ENCODE results near the gene MAN1A2.

MAN1A2 gene

GRCh38 chr1:117368116-117369108, 1.2 kb downstream of the MAN1A2 start:
- H2BK5ac ChIP-seq (ENCODE audit: low read depth, low read length, poor library complexity, severe bottlenecking), result no peak overlapping the region
- no peak overlapping the region for H2AFZ ChIP-seq (ENCODE audit: low read depth, low read length)
- peak overlapping the region; percentile 84 for H3K4me2 ChIP-seq (ENCODE audit: low read length, poor library complexity, severe bottlenecking)
- H3K18ac ChIP-seq (ENCODE audit: low read depth in 1 of 2, low read length in 2 of 2), result no peak overlapping the region
- H3K14ac ChIP-seq (ENCODE audit: low read length in 2 of 2), result no peak overlapping the region
- no peaks in the 10 kb centered on the region for H3K4me1 ChIP-seq (ENCODE audit: control insufficient read depth, insufficient read depth, low read depth, low read length)
- H3K4ac ChIP-seq (ENCODE audit: low read depth in 1 of 2, low read length in 2 of 2), result no peak overlapping the region
- H3K23ac ChIP-seq (ENCODE audit: low read length in 2 of 2), result no peak overlapping the region
- DNase-seq, result peak; percentile 20
- H2AK5ac ChIP-seq (ENCODE audit: low read length, severe bottlenecking), result no peak overlapping the region
- H2BK12ac ChIP-seq (ENCODE audit: low read length in 2 of 2), result no peak overlapping the region
- no peaks in the 10 kb centered on the region for H3K27me3 ChIP-seq (ENCODE audit: control insufficient read depth in 1 of 2, insufficient read depth in 1 of 2, low read length in 2 of 2)
- 12% methylated on average over 19 of the region's 19 CpGs for WGBS
- no peak overlapping the region for H2BK15ac ChIP-seq (ENCODE audit: low read depth, poor library complexity, severe bottlenecking)
- H4K91ac ChIP-seq (ENCODE audit: low read length), result no peak overlapping the region
- H3K27ac ChIP-seq (ENCODE audit: low read length, poor library complexity, severe bottlenecking), result no peak overlapping the region
- H4K8ac ChIP-seq (ENCODE audit: low read length), result no peak overlapping the region
- H3K36me3 ChIP-seq (ENCODE audit: control insufficient read depth in 1 of 2, insufficient read depth in 2 of 2, low read depth in 1 of 2, low read length in 2 of 2), result no peaks in the 10 kb centered on the region
- no peaks in the 10 kb centered on the region for H3K9me3 ChIP-seq (ENCODE audit: control insufficient read depth, low read length)
- peaks cover 7% of the 10 kb centered on the region for H3K79me1 ChIP-seq (replicated peaks; ENCODE audit: low read length, poor library complexity, severe bottlenecking)
- H3K4me3 ChIP-seq (ENCODE audit: insufficient read depth in 1 of 2, low read depth in 1 of 2, low read length in 2 of 2), result peak overlapping the region; percentile 36 to 90
- H3K9ac ChIP-seq (ENCODE audit: low read length), result peak overlapping the region; percentile 98
- H2BK120ac ChIP-seq (ENCODE audit: low read depth, low read length), result no peak overlapping the region

GRCh38 chr1:117370071-117370470, 2.8 kb downstream of the MAN1A2 start:
- Histone ChIP-seq H3K4ac (ENCODE audit: low read depth in 1 of 2, low read length in 2 of 2) (no peak overlapping the region), H2BK15ac (ENCODE audit: low read depth, poor library complexity, severe bottlenecking) (no peak overlapping the region), H3K4me3 (ENCODE audit: insufficient read depth in 1 of 2, low read depth in 1 of 2, low read length in 2 of 2) (peak overlapping the region in 1 of 2 experiments; percentile 90), H3K79me1 (replicated peaks; ENCODE audit: low read length, poor library complexity, severe bottlenecking) (peaks cover 7% of the 10 kb centered on the region), H2AFZ (ENCODE audit: low read depth, low read length) (no peak overlapping the region), H2BK120ac (ENCODE audit: low read depth, low read length) (no peak overlapping the region), H3K18ac (ENCODE audit: low read depth in 1 of 2, low read length in 2 of 2) (no peak overlapping the region), H3K23ac (ENCODE audit: low read length in 2 of 2) (no peak overlapping the region), H4K91ac (ENCODE audit: low read length) (no peak overlapping the region), H4K8ac (ENCODE audit: low read length) (no peak overlapping the region), H3K27me3 (ENCODE audit: control insufficient read depth in 1 of 2, insufficient read depth in 1 of 2, low read length in 2 of 2) (no peaks in the 10 kb centered on the region), H3K14ac (ENCODE audit: low read length in 2 of 2) (no peak overlapping the region), H3K4me1 (ENCODE audit: control insufficient read depth, insufficient read depth, low read depth, low read length) (no peaks in the 10 kb centered on the region), H3K4me2 (ENCODE audit: low read length, poor library complexity, severe bottlenecking) (peak overlapping the region; percentile 43), H2BK12ac (ENCODE audit: low read length in 2 of 2) (no peak overlapping the region), H2AK5ac (ENCODE audit: low read length, severe bottlenecking) (no peak overlapping the region), H2BK5ac (ENCODE audit: low read depth, low read length, poor library complexity, severe bottlenecking) (no peak overlapping the region), H3K27ac (ENCODE audit: low read length, poor library complexity, severe bottlenecking) (no peak overlapping the region), H3K36me3 (ENCODE audit: control insufficient read depth in 1 of 2, insufficient read depth in 2 of 2, low read depth in 1 of 2, low read length in 2 of 2) (no peaks in the 10 kb centered on the region), H3K9ac (ENCODE audit: low read length) (peak overlapping the region; percentile 98), H3K9me3 (ENCODE audit: control insufficient read depth, low read length) (no peaks in the 10 kb centered on the region)
- DNase-seq, result no peak
- 91% methylated on average over 2 of the region's 2 CpGs for WGBS

- Histone ChIP-seq H3K79me1 (replicated peaks; ENCODE audit: low read length, poor library complexity, severe bottlenecking) (peaks cover 6% of the 10 kb centered on the region), H3K4ac (ENCODE audit: low read depth in 1 of 2, low read length in 2 of 2) (no peak overlapping the region), H2AK5ac (ENCODE audit: low read length, severe bottlenecking) (no peak overlapping the region), H2AFZ (ENCODE audit: low read depth, low read length) (no peak overlapping the region), H2BK120ac (ENCODE audit: low read depth, low read length) (no peak overlapping the region), H4K91ac (ENCODE audit: low read length) (no peak overlapping the region), H3K18ac (ENCODE audit: low read depth in 1 of 2, low read length in 2 of 2) (no peak overlapping the region), H3K9me3 (ENCODE audit: control insufficient read depth, low read length) (no peaks in the 10 kb centered on the region), H3K4me2 (ENCODE audit: low read length, poor library complexity, severe bottlenecking) (peak overlapping the region; percentile 43), H2BK5ac (ENCODE audit: low read depth, low read length, poor library complexity, severe bottlenecking) (no peak overlapping the region), H4K8ac (ENCODE audit: low read length) (no peak overlapping the region), H3K27ac (ENCODE audit: low read length, poor library complexity, severe bottlenecking) (no peak overlapping the region), H3K27me3 (ENCODE audit: control insufficient read depth in 1 of 2, insufficient read depth in 1 of 2, low read length in 2 of 2) (no peaks in the 10 kb centered on the region), H2BK15ac (ENCODE audit: low read depth, poor library complexity, severe bottlenecking) (no peak overlapping the region), H3K36me3 (ENCODE audit: control insufficient read depth in 1 of 2, insufficient read depth in 2 of 2, low read depth in 1 of 2, low read length in 2 of 2) (no peaks in the 10 kb centered on the region), H3K4me1 (ENCODE audit: control insufficient read depth, insufficient read depth, low read depth, low read length) (no peaks in the 10 kb centered on the region), H2BK12ac (ENCODE audit: low read length in 2 of 2) (no peak overlapping the region), H3K4me3 (ENCODE audit: insufficient read depth in 1 of 2, low read depth in 1 of 2, low read length in 2 of 2) (peak overlapping the region in 1 of 2 experiments; percentile 90), H3K9ac (ENCODE audit: low read length) (peak overlapping the region; percentile 98), H3K14ac (ENCODE audit: low read length in 2 of 2) (no peak overlapping the region), H3K23ac (ENCODE audit: low read length in 2 of 2) (no peak overlapping the region)
- DNase-seq, result peak; percentile 12
These were observed 3.3 kb downstream of the MAN1A2 start for GRCh38 chr1:117370509-117370908.

- Histone ChIP-seq H4K91ac (ENCODE audit: low read length) (no peak overlapping the region), H2BK12ac (ENCODE audit: low read length in 2 of 2) (no peak overlapping the region), H2BK120ac (ENCODE audit: low read depth, low read length) (no peak overlapping the region), H3K18ac (ENCODE audit: low read depth in 1 of 2, low read length in 2 of 2) (no peak overlapping the region), H3K4me3 (ENCODE audit: insufficient read depth in 1 of 2, low read depth in 1 of 2, low read length in 2 of 2) (no peak overlapping the region), H2AK5ac (ENCODE audit: low read length, severe bottlenecking) (no peak overlapping the region), H3K79me1 (replicated peaks; ENCODE audit: low read length, poor library complexity, severe bottlenecking) (peaks cover 9% of the 10 kb centered on the region), H2BK15ac (ENCODE audit: low read depth, poor library complexity, severe bottlenecking) (no peak overlapping the region), H3K4me2 (ENCODE audit: low read length, poor library complexity, severe bottlenecking) (peak overlapping the region; percentile 4), H3K23ac (ENCODE audit: low read length in 2 of 2) (no peak overlapping the region), H3K9ac (ENCODE audit: low read length) (no peak overlapping the region), H3K27ac (ENCODE audit: low read length, poor library complexity, severe bottlenecking) (no peak overlapping the region), H3K9me3 (ENCODE audit: control insufficient read depth, low read length) (no peaks in the 10 kb centered on the region), H3K4me1 (ENCODE audit: control insufficient read depth, insufficient read depth, low read depth, low read length) (no peaks in the 10 kb centered on the region), H2BK5ac (ENCODE audit: low read depth, low read length, poor library complexity, severe bottlenecking) (no peak overlapping the region), H3K14ac (ENCODE audit: low read length in 2 of 2) (no peak overlapping the region), H3K4ac (ENCODE audit: low read depth in 1 of 2, low read length in 2 of 2) (no peak overlapping the region), H3K27me3 (ENCODE audit: control insufficient read depth in 1 of 2, insufficient read depth in 1 of 2, low read length in 2 of 2) (no peaks in the 10 kb centered on the region), H4K8ac (ENCODE audit: low read length) (no peak overlapping the region), H3K36me3 (ENCODE audit: control insufficient read depth in 1 of 2, insufficient read depth in 2 of 2, low read depth in 1 of 2, low read length in 2 of 2) (no peaks in the 10 kb centered on the region), H2AFZ (ENCODE audit: low read depth, low read length) (no peak overlapping the region)
- peak; percentile 33 for DNase-seq
- WGBS, result 32% methylated on average over 1 of the region's 4 CpGs
These were observed 4.3 kb downstream of the MAN1A2 start for GRCh38 chr1:117371441-117372151.

All from mesenchymal stem cell (in vitro differentiated cells and primary cell).